ENCODE results near the gene MAP2K6. TPM values are rescaled to one million over a fixed set of nuclear protein-coding genes. Genes with fewer than 3 reads are reported as not detected.

Gene MAP2K6
- total RNA-seq, 2 donors from 2014 or later, result 59.0 to 83.3 TPM

DNA sequence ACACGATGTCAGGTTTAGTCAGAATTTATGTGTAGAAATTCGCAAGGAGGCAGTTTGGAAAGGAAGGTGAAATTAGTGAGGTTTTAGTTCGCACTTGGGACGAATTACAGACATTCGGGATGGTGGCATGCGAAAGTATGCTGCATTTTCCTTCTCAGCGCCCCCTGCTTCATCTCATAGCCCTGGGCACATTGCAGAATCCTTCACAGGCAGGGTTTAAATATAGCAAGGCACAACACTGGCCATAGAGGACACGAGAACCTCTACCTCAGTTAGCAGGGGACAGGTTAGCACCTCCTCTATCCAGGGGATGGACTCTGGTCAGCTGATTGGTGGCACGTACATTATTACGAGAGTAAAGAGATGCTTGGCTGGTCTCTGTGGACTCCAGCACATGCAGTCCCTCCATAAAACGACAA is 47.5 kb downstream of the MAP2K6 start:
- Histone ChIP-seq H3K4me1 (no peaks in the 10 kb centered on the region), H3K9ac (ENCODE audit: low read depth in 2 of 2, low read length in 2 of 2) (no peak overlapping the region), H3K4me3 (no peak overlapping the region), H3K36me3 (no peaks in the 10 kb centered on the region), H3K27me3 (no peaks in the 10 kb centered on the region), H3K27ac (no peak overlapping the region), H3K9me3 (no peaks in the 10 kb centered on the region)
- no peak for DNase-seq
- intact Hi-C loops (cut with DNase I), result no loop called here
- TF ChIP-seq, protein P1, sequence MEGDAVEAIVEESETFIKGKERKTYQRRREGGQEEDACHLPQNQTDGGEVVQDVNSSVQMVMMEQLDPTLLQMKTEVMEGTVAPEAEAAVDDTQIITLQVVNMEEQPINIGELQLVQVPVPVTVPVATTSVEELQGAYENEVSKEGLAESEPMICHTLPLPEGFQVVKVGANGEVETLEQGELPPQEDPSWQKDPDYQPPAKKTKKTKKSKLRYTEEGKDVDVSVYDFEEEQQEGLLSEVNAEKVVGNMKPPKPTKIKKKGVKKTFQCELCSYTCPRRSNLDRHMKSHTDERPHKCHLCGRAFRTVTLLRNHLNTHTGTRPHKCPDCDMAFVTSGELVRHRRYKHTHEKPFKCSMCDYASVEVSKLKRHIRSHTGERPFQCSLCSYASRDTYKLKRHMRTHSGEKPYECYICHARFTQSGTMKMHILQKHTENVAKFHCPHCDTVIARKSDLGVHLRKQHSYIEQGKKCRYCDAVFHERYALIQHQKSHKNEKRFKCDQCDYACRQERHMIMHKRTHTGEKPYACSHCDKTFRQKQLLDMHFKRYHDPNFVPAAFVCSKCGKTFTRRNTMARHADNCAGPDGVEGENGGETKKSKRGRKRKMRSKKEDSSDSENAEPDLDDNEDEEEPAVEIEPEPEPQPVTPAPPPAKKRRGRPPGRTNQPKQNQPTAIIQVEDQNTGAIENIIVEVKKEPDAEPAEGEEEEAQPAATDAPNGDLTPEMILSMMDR (IDR thresholded peaks at IDR 0.05), result no peak

DNA sequence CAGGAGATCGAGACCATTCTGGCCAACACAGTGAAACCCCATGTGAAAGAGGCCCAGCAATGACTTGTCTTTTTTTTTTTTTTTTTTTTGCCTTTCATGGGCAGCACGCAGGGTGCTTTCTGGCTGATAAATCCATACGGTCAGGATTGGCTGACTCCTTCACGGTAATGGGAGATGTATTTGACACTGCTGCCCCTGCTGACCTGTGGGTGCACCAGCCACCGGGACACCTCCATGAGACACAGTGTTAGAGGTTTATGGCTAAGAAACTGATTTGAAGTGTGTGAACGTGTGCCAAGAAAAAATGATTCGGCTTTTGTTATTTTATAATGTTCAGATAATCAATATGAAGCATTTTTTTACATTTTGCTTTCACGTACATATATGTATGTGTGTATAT is 48.4 kb downstream of the MAP2K6 start:
- H3K9me3 ChIP-seq, result no peaks in the 10 kb centered on the region
- DNase-seq, result no peak
- H3K27ac ChIP-seq, result no peak overlapping the region
- H3K27me3 ChIP-seq, result no peaks in the 10 kb centered on the region
- TF ChIP-seq, protein P1 (IDR thresholded peaks at IDR 0.05), result no peak
- no peak overlapping the region for H3K9ac ChIP-seq (ENCODE audit: low read depth in 2 of 2, low read length in 2 of 2)
- H3K4me1 ChIP-seq, result no peaks in the 10 kb centered on the region
- no peaks in the 10 kb centered on the region for H3K36me3 ChIP-seq
- no peak overlapping the region for H3K4me3 ChIP-seq
- intact Hi-C loops (cut with DNase I), result no loop called here

GRCh38 chr17:69466451-69466850 is 52.0 kb downstream of the MAP2K6 start:
- Histone ChIP-seq H3K9me3 (no peaks in the 10 kb centered on the region), H3K9ac (ENCODE audit: low read depth in 2 of 2, low read length in 2 of 2) (no peak overlapping the region), H3K27ac (no peak overlapping the region), H3K27me3 (no peaks in the 10 kb centered on the region), H3K4me1 (peaks cover 19% of the 10 kb centered on the region), H3K4me3 (no peak overlapping the region), H3K36me3 (no peaks in the 10 kb centered on the region)
- no peak for DNase-seq
- TF ChIP-seq, protein P1 (IDR thresholded peaks at IDR 0.05), result no peak
- intact Hi-C loops (cut with DNase I), result no loop called here

DNA sequence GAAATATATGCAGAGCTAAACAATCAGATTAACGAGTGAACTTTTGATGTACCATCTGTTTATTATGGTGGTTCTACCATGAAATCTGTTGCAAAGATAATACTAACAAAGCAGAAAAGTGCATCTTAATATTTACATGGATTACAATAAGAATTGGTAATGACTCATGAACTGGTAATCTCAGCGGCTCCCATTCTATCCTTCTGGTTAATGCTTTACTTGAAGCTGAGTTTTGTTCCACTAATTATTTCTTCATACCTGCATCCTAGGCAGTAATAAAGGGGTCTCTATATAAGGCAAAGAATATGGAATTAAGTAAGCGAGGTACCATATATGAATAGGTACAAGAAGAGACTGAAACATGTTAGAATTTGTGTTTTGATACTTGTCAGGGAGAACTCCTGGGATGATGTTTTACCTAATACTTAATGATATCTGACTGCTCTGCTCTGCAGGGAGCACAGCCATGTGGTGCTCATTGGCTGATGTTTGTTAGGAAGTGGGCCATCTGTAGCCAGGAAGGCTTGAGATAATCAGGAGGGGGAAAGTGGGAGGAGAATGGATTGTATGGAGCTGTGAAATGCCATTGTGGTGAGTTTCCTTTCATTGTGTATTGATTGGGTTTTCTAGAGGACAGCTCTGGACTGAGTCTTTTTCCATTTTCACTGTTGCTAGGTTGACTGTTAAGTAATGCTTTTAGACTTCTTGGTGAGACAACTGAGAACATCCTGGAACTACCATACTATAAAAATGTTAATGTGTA is 52.6 kb downstream of the MAP2K6 start:
- H3K4me3 ChIP-seq, result no peak overlapping the region
- H3K36me3 ChIP-seq, result no peaks in the 10 kb centered on the region

DNA sequence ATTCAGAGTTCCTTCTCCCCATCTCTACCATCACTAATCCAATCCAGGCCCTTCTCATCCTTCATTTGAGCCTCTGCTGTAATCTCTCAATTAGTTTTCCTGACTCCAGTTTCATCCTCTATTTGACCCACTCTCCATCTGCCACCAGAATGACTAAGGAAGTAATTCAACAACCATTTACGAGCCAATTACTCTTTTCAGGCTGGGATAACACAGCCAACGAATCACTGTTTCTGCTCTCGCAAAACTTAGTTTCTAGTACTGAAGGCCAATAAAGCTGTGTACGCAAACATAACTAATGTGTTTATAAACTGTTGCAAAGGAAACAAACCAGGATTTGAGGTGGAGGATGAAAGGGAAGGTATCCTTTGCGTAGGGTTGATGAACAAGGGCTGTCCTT is 53.7 kb downstream of the MAP2K6 start:
- no peaks in the 10 kb centered on the region for H3K36me3 ChIP-seq
- no peak for DNase-seq
- H3K27ac ChIP-seq, result peak overlapping the region; percentile 49
- intact Hi-C loops (cut with DNase I), result no loop called here
- TF ChIP-seq, protein P1 (IDR thresholded peaks at IDR 0.05), result no peak
- no peak overlapping the region for H3K4me3 ChIP-seq
- no peak overlapping the region for H3K9ac ChIP-seq (ENCODE audit: low read depth in 2 of 2, low read length in 2 of 2)
- no peaks in the 10 kb centered on the region for H3K27me3 ChIP-seq
- no peaks in the 10 kb centered on the region for H3K9me3 ChIP-seq
- peaks cover 19% of the 10 kb centered on the region for H3K4me1 ChIP-seq

More for the DNA sequence above, 52.6 kb downstream of the MAP2K6 start:
- TF ChIP-seq, protein P1 (IDR thresholded peaks at IDR 0.05), result no peak
- no peak for DNase-seq
- intact Hi-C loops (cut with DNase I), result no loop called here
- Histone ChIP-seq H3K9ac (ENCODE audit: low read depth in 2 of 2, low read length in 2 of 2) (no peak overlapping the region), H3K4me1 (peaks cover 19% of the 10 kb centered on the region), H3K9me3 (no peaks in the 10 kb centered on the region), H3K27ac (peak overlapping the region; percentile 49), H3K27me3 (no peaks in the 10 kb centered on the region)

Measured in colonic mucosa (tissue), 4 donors.